GM12801 (cell line): ENCODE data around the gene FGD3.

Experiments
- CTCF ChIP-seq: IDR thresholded peaks from one replicate; pipeline ENCODE4 v1.5.1; 2011; ENCODE audit warnings: control low read depth; ENCODE audit not compliant: insufficient read length; ENCODE audit errors: extremely low read depth

The FGD3 gene

GRCh38 chr9:92938025-92938424 lies 9.3 kb upstream of the FGD3 start:
- TF ChIP-seq CTCF, result no peak

GRCh38 chr9:92941861-92942260 lies 5.5 kb upstream of the FGD3 start:
- no peak for TF ChIP-seq CTCF

- no peak for TF ChIP-seq CTCF
Observed at GRCh38 chr9:92942688-92943616, 4.4 kb upstream of the FGD3 start.

- TF ChIP-seq CTCF, result no peak
Observed at GRCh38 chr9:92944921-92945320, 2.4 kb upstream of the FGD3 start.

GRCh38 chr9:92945796-92946195 lies 1.5 kb upstream of the FGD3 start:
- TF ChIP-seq CTCF, result no peak

GRCh38 chr9:92948038-92948534 lies 763 bp downstream of the FGD3 start:
- no peak for TF ChIP-seq CTCF

- TF ChIP-seq CTCF, result no peak
Observed at GRCh38 chr9:92948632-92949031, 1.3 kb downstream of the FGD3 start.
